Mucosa of descending colon (tissue), 3 donors: Measurements from ENCODE around the gene TBX1. TPM values are rescaled to one million over a fixed set of nuclear protein-coding genes. Genes with fewer than 3 reads are reported as not detected.
"Not testable (repeated sequence)": the region's sequence is repeated elsewhere in the genome, so short reads cannot be mapped to it uniquely, and the experiment has no call there.

Experiments
- ATAC-seq: fragments of 200-7000 bp; cut with Tn5 transposase; one replicate; pipeline ENCODE4 v1.9.1; 2020; ENCODE audit warnings: mild to moderate bottlenecking, moderate library complexity
- DNase-seq, 3 donors: peaks; one replicate each; pipeline ENCODE4 v3.0.0-alpha.2; 2020
- H3K36me3 ChIP-seq: fragments of 200-600 bp; one replicate; pipeline ENCODE4 v1.8.0; 2021; ENCODE audit warnings: low read depth, mild to moderate bottlenecking
- H3K4me1 ChIP-seq: fragments of 200-600 bp; one replicate; pipeline ENCODE4 v1.8.0; 2021; ENCODE audit warnings: low read depth, mild to moderate bottlenecking
- H3K4me3 ChIP-seq: fragments of 200-600 bp; one replicate; pipeline ENCODE4 v1.8.0; 2021; ENCODE audit warnings: mild to moderate bottlenecking
- H3K9me3 ChIP-seq: fragments of 200-600 bp; one replicate; pipeline ENCODE4 v1.8.0; 2021; ENCODE audit warnings: mild to moderate bottlenecking
- intact Hi-C, 2 donors: fragments of 100-400 bp; cut with DNase I in 1 of 2; cut with micrococcal nuclease in 1 of 2; formaldehyde crosslinking; loops; one replicate each; pipeline versions ENCODE4 v1.11.0 to v1.11.1; 2022; cut with DNase I, micrococcal nuclease
- total RNA-seq, 3 donors: library from RNA; stranded (reverse); fragmentation: NEBNext Ultra II Directional in 2 of 3; extraction: Animal tissue kit (Norgen Biotek cat#: 25700) in 2 of 3; gene quantifications; one replicate each; pipeline versions ENCODE4 v1.2.1 to v1.2.4, GENCODE V29; 2021 to 2023
- TF ChIP-seq, protein P1 (sequence below): fragments of 200-600 bp; IDR thresholded peaks from one replicate; pipeline ENCODE4 v1.8.0; 2022; ENCODE audit warnings: antibody characterized with exemption, mild to moderate bottlenecking
- donor health status: DM: no; HTN: no; CAD: no; lungs with moderate emphysema.
- donor health status: DM: no; HTN: no; CAD: no.
- donor health status: DM: no; HTN: yes; CAD: no.

The TBX1 gene
- total RNA-seq, 3 donors from 2014 or later: 0.90 to 4.1 (median 2.9) TPM

DNA sequence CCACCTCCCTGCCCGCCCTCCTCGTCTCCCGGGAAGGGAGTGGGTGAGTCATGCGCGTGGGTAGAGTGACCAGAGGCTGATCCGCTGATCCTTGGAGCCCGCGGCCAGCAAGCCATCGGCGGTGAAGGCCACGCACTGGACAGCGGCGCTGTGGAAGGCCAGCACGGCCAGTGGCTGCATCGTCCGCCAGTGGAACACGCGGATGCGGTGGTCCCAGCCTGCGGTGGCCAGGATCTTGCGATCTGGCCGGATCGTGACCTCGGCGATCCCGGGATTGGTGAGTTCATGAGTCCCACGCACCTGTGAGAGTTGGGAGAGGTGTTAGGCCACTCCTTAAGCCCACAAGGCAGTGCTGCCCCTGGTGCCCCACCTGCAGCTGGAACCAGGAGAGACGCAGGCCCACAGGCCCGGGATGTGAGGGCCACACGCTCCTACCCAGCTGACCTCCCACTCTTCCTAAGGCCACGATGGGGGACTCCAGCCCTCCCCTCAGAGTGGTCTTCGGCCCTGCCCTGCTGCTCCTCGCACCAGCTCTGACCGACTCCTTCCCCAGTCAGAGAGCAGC lies 28.2 kb downstream of the TBX1 start:
- no peak overlapping the region for H3K4me3 ChIP-seq
- H3K9me3 ChIP-seq: no peaks in the 10 kb centered on the region
- no peaks in the 10 kb centered on the region for H3K36me3 ChIP-seq
- ATAC-seq: no peak
- no peaks in the 10 kb centered on the region for H3K4me1 ChIP-seq
- intact Hi-C loops: no loop called here
- TF ChIP-seq, protein P1, sequence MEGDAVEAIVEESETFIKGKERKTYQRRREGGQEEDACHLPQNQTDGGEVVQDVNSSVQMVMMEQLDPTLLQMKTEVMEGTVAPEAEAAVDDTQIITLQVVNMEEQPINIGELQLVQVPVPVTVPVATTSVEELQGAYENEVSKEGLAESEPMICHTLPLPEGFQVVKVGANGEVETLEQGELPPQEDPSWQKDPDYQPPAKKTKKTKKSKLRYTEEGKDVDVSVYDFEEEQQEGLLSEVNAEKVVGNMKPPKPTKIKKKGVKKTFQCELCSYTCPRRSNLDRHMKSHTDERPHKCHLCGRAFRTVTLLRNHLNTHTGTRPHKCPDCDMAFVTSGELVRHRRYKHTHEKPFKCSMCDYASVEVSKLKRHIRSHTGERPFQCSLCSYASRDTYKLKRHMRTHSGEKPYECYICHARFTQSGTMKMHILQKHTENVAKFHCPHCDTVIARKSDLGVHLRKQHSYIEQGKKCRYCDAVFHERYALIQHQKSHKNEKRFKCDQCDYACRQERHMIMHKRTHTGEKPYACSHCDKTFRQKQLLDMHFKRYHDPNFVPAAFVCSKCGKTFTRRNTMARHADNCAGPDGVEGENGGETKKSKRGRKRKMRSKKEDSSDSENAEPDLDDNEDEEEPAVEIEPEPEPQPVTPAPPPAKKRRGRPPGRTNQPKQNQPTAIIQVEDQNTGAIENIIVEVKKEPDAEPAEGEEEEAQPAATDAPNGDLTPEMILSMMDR: no peak
- peak in 1 of 3 donors; percentile 35 for DNase-seq

DNA sequence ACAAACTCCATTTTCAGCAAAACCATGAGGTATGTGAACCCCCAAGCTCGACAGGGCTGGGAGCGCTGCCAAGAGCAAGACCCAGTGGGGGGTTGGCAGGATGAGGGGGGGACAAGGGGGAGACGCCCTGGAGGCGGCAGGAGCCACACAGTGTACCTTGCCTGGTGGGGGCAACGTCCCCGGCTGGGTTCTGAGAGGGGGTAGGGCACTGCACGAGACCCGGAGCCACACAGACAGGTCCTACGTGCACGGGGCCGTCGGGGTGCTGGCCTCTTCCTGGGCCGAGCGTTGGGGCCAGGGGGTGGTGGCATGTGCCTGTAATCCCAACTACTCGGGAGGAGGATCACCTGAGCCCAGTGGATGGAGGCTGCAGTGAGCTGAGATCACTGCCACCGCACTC lies 28.8 kb downstream of the TBX1 start:
- DNase-seq: no peak
- H3K4me1 ChIP-seq: no peaks in the 10 kb centered on the region
- TF ChIP-seq, protein P1: no peak
- H3K9me3 ChIP-seq: no peaks in the 10 kb centered on the region
- no peak overlapping the region for H3K4me3 ChIP-seq
- H3K36me3 ChIP-seq: no peaks in the 10 kb centered on the region
- ATAC-seq: no peak
- intact Hi-C loops: no loop called here

DNA sequence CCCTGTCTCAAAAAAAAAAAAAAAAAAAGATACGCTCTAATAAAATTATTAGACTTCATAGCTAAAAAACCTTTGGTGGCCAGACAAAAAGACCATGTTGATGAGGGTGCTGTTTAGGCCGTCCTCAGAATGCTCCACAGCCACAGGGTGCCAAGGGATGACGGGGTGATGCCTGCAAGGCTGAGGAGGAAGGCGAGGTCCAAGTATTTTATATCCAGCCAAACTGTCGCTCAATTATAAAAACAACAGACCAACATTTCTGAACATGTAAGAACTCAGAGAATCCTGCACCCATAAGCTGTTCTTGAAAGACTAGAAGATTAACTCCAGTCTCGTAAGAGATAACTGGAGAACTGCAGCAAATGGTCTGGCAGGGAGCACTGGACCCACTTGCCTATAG lies 29.2 kb downstream of the TBX1 start:
- no peaks in the 10 kb centered on the region for H3K36me3 ChIP-seq
- TF ChIP-seq, protein P1: no peak
- no peak for DNase-seq
- ATAC-seq: no peak
- H3K9me3 ChIP-seq: no peaks in the 10 kb centered on the region
- no peak overlapping the region for H3K4me3 ChIP-seq
- H3K4me1 ChIP-seq: no peaks in the 10 kb centered on the region
- intact Hi-C loops: no loop called here

DNA sequence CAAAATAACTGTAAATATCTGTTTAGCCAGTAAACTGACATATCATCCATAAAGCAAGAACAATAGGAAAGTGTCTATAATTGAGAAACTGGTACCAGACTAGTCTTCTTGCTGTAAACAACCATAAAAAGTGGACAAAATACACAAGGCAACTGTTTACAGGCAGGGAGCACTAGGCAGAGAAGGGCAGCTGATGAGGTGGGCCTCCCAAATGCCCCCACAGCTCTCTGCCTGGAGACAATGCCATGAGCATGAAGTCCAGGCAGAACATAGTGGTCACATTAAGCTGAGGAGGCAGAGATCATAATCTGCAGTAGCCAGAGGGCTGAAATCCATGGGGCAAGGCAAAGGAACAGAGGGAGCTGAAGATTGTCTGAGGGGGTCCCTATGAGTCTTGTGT lies 30.7 kb downstream of the TBX1 start:
- Histone ChIP-seq H3K36me3 (no peaks in the 10 kb centered on the region), H3K9me3 (no peaks in the 10 kb centered on the region), H3K4me3 (no peak overlapping the region), H3K4me1 (no peaks in the 10 kb centered on the region)
- DNase-seq (no peak), ATAC-seq (no peak)
- TF ChIP-seq, protein P1: no peak
- intact Hi-C loops: no loop called here

DNA sequence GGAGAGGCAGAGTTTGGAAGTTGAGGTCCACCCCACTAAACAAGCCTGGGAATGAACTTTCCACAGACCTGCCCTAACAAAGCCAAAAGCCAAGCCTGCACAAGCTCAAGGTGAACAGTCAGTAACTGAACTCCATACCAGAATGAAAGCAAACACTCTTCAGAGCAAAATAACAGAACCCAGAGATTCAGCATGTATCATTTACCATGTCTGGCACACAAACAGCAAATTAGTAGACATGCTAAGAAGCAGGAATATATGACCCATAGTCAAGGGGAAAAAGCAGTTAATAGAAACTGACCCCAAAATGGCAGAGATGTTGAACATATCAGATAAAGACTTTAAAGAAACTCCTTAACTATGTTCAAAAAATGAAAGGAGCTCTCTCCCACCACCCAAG lies 31.3 kb downstream of the TBX1 start:
- TF ChIP-seq, protein P1: no peak
- no peak for DNase-seq
- intact Hi-C loops: no loop called here

DNA sequence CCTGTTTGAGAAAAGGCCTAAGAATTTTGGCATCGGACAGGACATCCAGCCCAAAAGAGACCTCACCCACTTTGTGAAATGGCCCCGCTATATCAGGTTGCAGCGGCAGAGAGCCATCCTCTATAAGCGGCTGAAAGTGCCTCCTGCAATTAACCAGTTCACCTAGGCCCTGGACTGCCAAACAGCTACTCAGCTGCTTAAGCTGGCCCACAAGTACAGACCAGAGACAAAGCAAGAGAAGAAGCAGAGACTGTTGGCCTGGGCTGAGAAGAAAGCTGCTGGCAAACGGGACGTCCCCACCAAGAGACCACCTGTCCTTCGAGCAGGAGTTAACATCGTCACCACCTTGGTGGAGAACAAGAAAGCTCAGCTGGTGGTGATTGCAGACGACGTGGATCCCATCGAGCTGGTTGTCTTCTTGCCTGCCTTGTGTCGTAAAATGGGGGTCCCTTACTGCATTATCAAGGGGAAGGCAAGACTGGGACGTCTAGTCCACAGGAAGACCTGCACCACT lies 31.9 kb downstream of the TBX1 start:
- H3K4me1 ChIP-seq, intact Hi-C loops, ATAC-seq, H3K9me3 ChIP-seq, H3K4me3 ChIP-seq, DNase-seq, H3K36me3 ChIP-seq: not testable (repeated sequence)

More for the DNA sequence above, 31.3 kb downstream of the TBX1 start:
- ATAC-seq: no peak
- no peaks in the 10 kb centered on the region for H3K9me3 ChIP-seq
- no peak overlapping the region for H3K4me3 ChIP-seq
- no peaks in the 10 kb centered on the region for H3K36me3 ChIP-seq
- H3K4me1 ChIP-seq: no peaks in the 10 kb centered on the region
